Measurements from ENCODE around the gene HEPACAM. TPM values are rescaled to one million over a fixed set of nuclear protein-coding genes. Genes with fewer than 3 reads are reported as not detected.

Gene HEPACAM
- total RNA-seq, 1 donor from 2014 or later, result not detected

- peak; percentile 25 for ATAC-seq
These were observed 37.1 kb downstream of the HEPACAM start for GRCh38 chr11:124898711-124899110.

GRCh38 chr11:124898263-124898680, 37.6 kb downstream of the HEPACAM start:
- ATAC-seq, result peak; percentile 84

DNA sequence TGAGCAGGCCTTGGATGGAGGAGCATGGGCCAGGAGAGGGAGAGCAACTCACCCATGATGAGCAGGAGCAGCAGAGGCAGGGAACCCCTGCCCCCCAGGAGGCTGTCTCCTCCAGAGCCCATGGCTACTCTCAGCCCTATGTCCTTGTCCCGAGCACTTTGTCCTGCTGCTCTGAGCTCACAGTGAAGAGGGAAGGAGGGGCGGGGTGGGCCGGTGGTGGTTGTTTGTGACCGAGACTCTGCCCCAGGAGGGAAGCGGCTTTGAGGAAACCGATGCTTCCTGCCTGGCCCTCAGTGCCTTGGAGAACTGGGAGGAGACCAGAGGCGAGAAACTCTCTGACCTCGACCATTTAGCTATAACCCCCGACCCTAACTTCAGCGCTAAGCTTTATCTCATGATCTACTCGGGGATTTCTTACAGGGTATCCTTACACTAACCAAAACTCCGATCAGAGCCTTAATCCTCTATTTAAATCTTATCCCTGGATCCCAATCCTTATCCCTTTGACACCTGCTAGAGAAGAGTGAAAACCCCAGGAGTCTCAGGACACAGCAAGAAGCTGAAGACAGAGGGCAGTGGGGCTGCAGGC, 38.1 kb downstream of the HEPACAM start, which contains the start of gene ROBO4:
Gene ROBO4 (minus strand): TSS at position 192 of the 589 bp plus-strand sequence. CDS start 70 bp downstream, at position 122.
- no peak for ATAC-seq

- ATAC-seq, result no peak
These were observed 38.9 kb downstream of the HEPACAM start for GRCh38 chr11:124896821-124897391.

DNA sequence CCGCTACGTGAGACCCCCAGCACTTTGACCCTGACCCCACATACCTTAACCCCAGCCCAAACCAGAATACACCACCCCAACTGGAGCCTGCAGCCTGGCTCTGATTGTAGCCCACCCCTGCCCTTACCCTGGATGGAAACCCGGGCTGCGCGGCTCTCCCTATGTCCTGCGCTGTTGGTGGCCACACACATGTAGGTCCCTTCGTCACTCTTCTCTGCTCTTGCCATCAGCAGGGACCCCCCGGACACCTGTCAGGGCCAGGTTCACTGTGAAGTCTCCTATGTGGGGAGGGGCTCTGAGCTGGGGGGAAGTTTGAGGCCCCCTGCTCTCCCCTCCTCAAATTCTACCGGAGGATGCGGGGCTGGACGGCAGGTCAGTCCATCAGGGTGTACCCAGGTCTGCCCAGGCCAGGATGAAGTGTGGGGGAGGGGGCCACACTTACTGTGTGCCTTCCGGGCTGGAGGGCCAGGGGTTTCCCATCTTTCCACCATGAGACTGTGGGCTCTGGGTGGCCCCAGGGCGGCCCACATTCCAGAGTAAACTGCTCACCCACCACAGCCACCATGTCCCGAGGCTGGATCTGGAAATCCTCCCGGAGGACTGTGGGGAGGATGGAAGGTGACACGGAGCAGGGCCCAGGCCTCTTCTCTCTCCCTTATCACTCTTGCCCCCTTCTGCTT, 39.6 kb downstream of the HEPACAM start:
- ATAC-seq, result no peak

DNA sequence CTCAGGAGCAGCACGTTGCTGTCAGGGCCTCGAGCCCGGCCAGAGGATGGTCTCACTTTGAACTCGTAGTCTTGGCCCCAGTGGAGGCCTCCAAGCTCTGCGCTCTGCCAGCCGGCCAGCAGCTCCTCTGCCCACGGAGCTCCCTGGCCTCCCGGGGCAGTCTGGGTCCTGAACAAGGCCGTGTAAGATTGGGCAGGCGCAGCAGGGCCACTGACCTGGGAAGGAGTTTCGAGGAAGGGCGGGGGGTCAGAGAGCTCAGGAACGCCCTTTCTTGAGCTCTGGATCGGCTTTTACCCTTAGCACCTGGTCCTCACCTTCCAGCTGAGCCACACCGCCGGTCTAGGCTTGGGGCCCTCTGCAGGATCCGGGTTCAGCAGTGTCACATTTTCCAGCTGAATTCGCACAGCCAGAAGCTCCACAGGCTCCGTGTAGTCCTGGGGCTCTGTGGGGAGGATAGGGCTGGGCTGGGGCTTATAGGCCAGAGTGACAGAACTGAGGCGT, 40.3 kb downstream of the HEPACAM start:
- ATAC-seq, result no peak

- ATAC-seq, result no peak
These were observed 41.0 kb downstream of the HEPACAM start for GRCh38 chr11:124894606-124895430.

- no peak for ATAC-seq
These were observed 42.0 kb downstream of the HEPACAM start for GRCh38 chr11:124893781-124894401.

DNA sequence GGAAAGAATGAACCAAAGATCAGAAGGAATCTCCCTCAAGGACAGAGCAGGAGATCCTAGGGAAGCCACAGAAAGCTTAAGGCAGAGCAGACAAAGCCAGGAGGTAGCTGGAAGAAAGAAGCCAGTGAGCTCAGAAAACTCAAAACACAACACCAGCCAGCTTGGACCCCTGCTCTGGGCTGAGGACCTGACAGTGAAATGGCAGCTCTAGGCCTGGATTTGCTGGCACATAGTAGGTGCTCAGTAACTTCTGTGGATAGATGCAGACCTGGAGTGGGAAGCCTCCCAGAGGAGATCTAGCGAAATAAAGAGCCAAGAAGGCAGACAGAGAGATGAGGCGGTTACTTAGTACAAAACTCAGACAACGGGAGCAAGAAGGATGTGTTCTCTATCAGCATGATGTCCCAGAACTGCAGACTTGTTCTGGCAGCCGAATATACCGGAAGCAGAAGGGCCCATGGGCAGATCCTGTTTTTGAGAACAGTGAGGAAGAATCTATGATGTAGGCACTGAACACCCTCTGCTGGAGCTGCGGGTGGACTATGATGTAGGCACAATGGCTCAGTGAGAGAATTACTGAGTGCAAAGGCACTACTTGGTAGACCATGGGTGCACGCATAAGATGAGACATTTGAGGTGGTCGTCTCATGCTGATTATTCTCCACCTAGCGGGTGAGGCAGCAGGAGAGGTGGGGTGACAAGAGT, 42.9 kb downstream of the HEPACAM start:
- ATAC-seq, result no peak

DNA sequence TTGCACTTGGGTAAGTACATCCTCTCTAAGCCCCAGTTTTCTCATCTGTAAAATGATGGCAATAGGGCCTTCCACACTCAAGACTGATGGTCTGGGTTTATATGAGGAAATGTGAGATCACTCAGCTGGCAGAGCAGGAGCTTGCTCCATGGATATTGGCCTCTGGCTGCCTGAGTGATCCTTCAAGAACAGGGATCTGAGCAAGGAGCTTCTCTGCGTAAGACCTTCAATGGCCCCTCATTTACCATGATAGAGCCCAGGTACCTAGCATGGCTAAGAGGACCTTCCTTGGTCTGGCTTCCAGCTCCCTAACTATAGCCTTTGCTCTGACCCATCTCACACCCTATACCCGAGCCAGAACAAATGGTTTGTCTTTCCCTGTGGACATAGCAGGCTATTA, 43.7 kb downstream of the HEPACAM start:
- ATAC-seq, result no peak

GRCh38 chr11:124891373-124891861, 44.4 kb downstream of the HEPACAM start:
- ATAC-seq, result no peak

- ATAC-seq, result no peak
These were observed 45.0 kb downstream of the HEPACAM start for GRCh38 chr11:124890683-124891372.

- no peak for ATAC-seq
These were observed 45.7 kb downstream of the HEPACAM start for GRCh38 chr11:124890151-124890550.

GRCh38 chr11:124889191-124890091, 46.4 kb downstream of the HEPACAM start:
- ATAC-seq, result no peak

- ATAC-seq, result no peak
These were observed 48.2 kb downstream of the HEPACAM start for GRCh38 chr11:124887667-124888013.

DNA sequence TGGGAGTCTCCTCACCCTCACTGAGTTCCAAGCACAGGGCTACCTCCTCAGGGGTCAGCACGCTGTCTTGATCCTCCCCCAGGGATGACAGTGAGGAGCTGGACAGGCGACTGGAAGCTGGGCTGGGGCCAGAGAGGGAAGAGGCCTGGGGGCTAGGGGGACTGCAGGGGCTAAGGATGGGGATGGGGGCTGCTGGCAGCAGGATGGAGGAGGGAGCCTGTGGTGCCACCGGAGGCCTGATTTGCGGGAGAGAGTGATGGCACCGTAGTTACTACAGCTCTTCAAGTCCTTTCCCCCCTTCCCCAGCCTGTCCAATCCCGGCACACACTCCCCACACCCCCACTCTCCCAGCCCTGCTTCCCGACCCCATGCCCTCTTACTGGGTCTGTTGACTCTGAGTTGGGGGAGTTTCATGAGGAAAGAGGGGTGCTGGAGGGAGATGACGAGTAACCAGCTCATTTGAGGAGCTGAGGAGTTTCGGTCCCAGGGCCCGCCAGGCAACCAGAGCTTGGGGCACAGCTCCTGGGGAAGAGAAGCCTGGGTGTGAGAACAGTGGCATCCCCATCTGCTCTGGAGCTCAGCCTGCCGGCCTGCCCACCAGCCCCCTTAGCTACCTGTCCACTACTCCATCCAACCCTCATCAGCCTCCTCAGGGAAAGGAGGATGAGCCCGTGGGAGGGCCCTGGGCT, 48.7 kb downstream of the HEPACAM start:
- no peak for ATAC-seq

GRCh38 chr11:124886476-124886875, 49.4 kb downstream of the HEPACAM start:
- ATAC-seq, result no peak

DNA sequence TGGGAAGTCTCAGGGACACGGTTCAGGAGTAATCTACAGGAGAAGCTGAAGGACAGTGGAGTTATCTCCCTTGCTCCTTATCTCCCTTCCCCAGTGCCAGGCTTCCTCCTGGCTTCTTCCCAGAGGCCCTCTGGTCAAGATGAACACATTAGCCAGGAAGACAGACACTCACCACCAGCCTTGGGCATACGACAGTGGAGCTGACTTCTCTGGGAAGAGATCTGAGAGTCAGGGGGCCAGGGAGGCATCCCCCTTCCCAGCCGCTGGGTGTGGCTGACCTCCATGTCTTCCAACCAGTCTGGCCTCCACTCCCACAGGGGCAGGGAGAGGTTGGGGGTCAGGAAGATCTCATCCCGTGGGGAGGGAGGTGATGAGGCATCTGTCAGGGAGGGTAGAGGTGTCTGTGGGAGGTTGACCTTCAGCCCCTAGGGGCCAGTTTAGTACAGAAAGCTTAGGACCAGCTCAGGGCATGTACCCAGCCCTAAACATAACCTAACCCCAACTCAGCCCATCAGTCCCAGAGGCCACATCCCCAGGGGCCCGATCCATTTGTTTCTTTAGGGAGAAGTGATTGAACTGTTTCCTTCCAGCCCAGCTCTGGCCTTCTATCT, 50.9 kb downstream of the HEPACAM start:
- ATAC-seq, result no peak

GRCh38 chr11:124884340-124884739, 51.5 kb downstream of the HEPACAM start:
- ATAC-seq, result no peak

All from esophagus mucosa (tissue), 1 donor.